PC-3 (cell line): ENCODE data around the gene C1orf210. TPM values are rescaled to one million over a fixed set of nuclear protein-coding genes. Genes with fewer than 3 reads are reported as not detected.
A peak's percentile ranks its signal among the peaks of the same experiment; 100 is the strongest.

Experiments
- ATAC-seq: fragments of 200-7000 bp; cut with Tn5 transposase; 2 replicates; pipeline ENCODE4 v1.9.1; 2020; ENCODE audit warnings: mild to moderate bottlenecking, moderate library complexity
- BruUV-seq: library from RNA; stranded (reverse); fragments of 400-500 nt; replicated peaks from 2 replicates; lab custom pipeline; 2021; lab: Mats Ljungman, UMichigan
- CTCF ChIA-PET: fragments of 300-600 bp; sonication (Branson Sonifier 250); formaldehyde crosslinking; loops from one replicate; lab custom pipeline; 2022; ENCODE audit warnings: antibody characterized with exemption; lab: Charles Lee
- POLR2A ChIA-PET: fragments of 300-600 bp; sonication (Branson Sonifier 250); formaldehyde crosslinking; loops from one replicate; lab custom pipeline; 2022; ENCODE audit warnings: antibody characterized with exemption; ENCODE audit not compliant: unreplicated experiment; lab: Charles Lee
- DNase-seq: peaks from one replicate; pipeline ENCODE4 v3.0.0-alpha.2; 2015
- H2AFZ ChIP-seq: fragments of 300-600 bp; sonication (generic); 2 replicates; pipeline ENCODE4 v1.6.0; 2016; ENCODE audit warnings: antibody characterized with exemption, low read length
- H3F3A ChIP-seq: fragments of 300-600 bp; sonication (generic); one replicate; pipeline ENCODE4 v1.6.0; 2017; ENCODE audit warnings: antibody characterized with exemption, low read length, control low read depth, mild to moderate bottlenecking; ENCODE audit not compliant: unreplicated experiment
- H3K27ac ChIP-seq: fragments of 300-600 bp; sonication (generic); 2 replicates; pipeline ENCODE4 v1.5.1; 2016; ENCODE audit warnings: mild to moderate bottlenecking, low read length
- H3K27me3 ChIP-seq: fragments of 300-600 bp; sonication (generic); 2 replicates; pipeline ENCODE4 v1.6.1; 2016; ENCODE audit warnings: low read length, mixed read lengths
- H3K36me3 ChIP-seq: fragments of 300-600 bp; sonication (generic); 2 replicates; pipeline ENCODE4 v1.6.1; 2016; ENCODE audit warnings: low read depth, mixed run types, low read length, mixed read lengths
- H3K4me1 ChIP-seq: fragments of 300-600 bp; sonication (generic); 2 replicates; pipeline ENCODE4 v1.5.1; 2016; ENCODE audit warnings: low read length; ENCODE audit not compliant: insufficient read depth
- H3K4me2 ChIP-seq: fragments of 300-600 bp; sonication (generic); 2 replicates; pipeline ENCODE4 v1.6.0; 2016; ENCODE audit warnings: low read length
- H3K4me3 ChIP-seq: fragments of 300-600 bp; sonication (generic); 2 replicates; pipeline ENCODE4 v1.5.1; 2016; ENCODE audit warnings: mild to moderate bottlenecking, low read length, mixed read lengths
- H3K79me2 ChIP-seq: fragments of 300-600 bp; sonication (generic); 2 replicates; pipeline ENCODE4 v1.6.1; 2017; ENCODE audit warnings: low read length, mixed read lengths
- H3K9ac ChIP-seq: fragments of 300-600 bp; sonication (generic); 2 replicates; pipeline ENCODE4 v1.6.0; 2016; ENCODE audit warnings: mild to moderate bottlenecking, low read length
- H3K9me2 ChIP-seq: fragments of 300-600 bp; sonication (generic); replicated peaks from 2 replicates; pipeline ENCODE4 v1.6.1; 2016; ENCODE audit warnings: mixed run types, low read length, mixed read lengths
- H3K9me3 ChIP-seq: fragments of 300-600 bp; sonication (generic); 2 replicates; pipeline ENCODE4 v1.6.1; 2016; ENCODE audit warnings: low read length, mixed read lengths
- H4K20me1 ChIP-seq: fragments of 300-600 bp; sonication (generic); 2 replicates; pipeline ENCODE4 v1.6.1; 2016; ENCODE audit warnings: low read length, mixed read lengths
- EZH2 ChIP-seq: fragments of 300-600 bp; sonication (generic); IDR thresholded peaks from one replicate; pipeline ENCODE4 v1.6.1; 2017; ENCODE audit warnings: antibody characterized with exemption, mild to moderate bottlenecking, low read length; ENCODE audit not compliant: unreplicated experiment
- EZH2phosphoT487 ChIP-seq: fragments of 300-600 bp; sonication (generic); IDR thresholded peaks from 2 replicates; pipeline ENCODE4 v1.6.1; 2018; ENCODE audit warnings: mild to moderate bottlenecking, antibody characterized with exemption, low read length, borderline replicate concordance
- intact Hi-C: fragments of 100-400 bp; cut with micrococcal nuclease; formaldehyde crosslinking; loops from 2 replicates; pipeline ENCODE4 v1.9.0; 2023
- total RNA-seq: library from RNA; depleted of rRNA; stranded (reverse); fragments of >200 nt; gene quantifications from 2 replicates; pipeline ENCODE4 v1.2.3, GENCODE V29; 2014
- TF ChIP-seq, protein P1 (sequence below): fragments of 300-600 bp; sonication (generic); conservative IDR thresholded peaks from 2 replicates; pipeline ENCODE4 v1.5.1; 2017; ENCODE audit warnings: antibody characterized with exemption, low read depth, mild to moderate bottlenecking, low read length

C1orf210 gene
- total RNA-seq, 1 experiment from 2014 or later, result 17.8 TPM

GRCh38 chr1:43299101-43299500 is 13.7 kb upstream of the C1orf210 start:
- ChIA-PET CTCF (no interaction called here), POLR2A (no interaction called here)
- ATAC-seq (no peak), DNase-seq (no peak)
- TF ChIP-seq EZH2, result no peak
- TF ChIP-seq, protein P1, sequence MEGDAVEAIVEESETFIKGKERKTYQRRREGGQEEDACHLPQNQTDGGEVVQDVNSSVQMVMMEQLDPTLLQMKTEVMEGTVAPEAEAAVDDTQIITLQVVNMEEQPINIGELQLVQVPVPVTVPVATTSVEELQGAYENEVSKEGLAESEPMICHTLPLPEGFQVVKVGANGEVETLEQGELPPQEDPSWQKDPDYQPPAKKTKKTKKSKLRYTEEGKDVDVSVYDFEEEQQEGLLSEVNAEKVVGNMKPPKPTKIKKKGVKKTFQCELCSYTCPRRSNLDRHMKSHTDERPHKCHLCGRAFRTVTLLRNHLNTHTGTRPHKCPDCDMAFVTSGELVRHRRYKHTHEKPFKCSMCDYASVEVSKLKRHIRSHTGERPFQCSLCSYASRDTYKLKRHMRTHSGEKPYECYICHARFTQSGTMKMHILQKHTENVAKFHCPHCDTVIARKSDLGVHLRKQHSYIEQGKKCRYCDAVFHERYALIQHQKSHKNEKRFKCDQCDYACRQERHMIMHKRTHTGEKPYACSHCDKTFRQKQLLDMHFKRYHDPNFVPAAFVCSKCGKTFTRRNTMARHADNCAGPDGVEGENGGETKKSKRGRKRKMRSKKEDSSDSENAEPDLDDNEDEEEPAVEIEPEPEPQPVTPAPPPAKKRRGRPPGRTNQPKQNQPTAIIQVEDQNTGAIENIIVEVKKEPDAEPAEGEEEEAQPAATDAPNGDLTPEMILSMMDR, result no peak
- TF ChIP-seq EZH2phosphoT487, result no peak
- no peak overlapping the region for H3K27ac ChIP-seq
- H3K9me2 ChIP-seq, result no peaks in the 10 kb centered on the region
- no TSS peak for BruUV-seq
- H3K79me2 ChIP-seq, result no peaks in the 10 kb centered on the region
- intact Hi-C loops, result no loop called here
- no peak overlapping the region for H3K9ac ChIP-seq
- no peaks in the 10 kb centered on the region for H4K20me1 ChIP-seq
- no peaks in the 10 kb centered on the region for H3K9me3 ChIP-seq
- H3K36me3 ChIP-seq, result no peaks in the 10 kb centered on the region
- no peak overlapping the region for H3K4me3 ChIP-seq
- H3K4me2 ChIP-seq, result no peak overlapping the region
- no peaks in the 10 kb centered on the region for H3K27me3 ChIP-seq
- H3F3A ChIP-seq, result no peaks in the 10 kb centered on the region
- no peak overlapping the region for H2AFZ ChIP-seq
- H3K4me1 ChIP-seq, result peaks cover 13% of the 10 kb centered on the region

- ChIA-PET POLR2A (no interaction called here), CTCF (no interaction called here)
Observed at GRCh38 chr1:43298055-43298454, 12.7 kb upstream of the C1orf210 start.

DNA sequence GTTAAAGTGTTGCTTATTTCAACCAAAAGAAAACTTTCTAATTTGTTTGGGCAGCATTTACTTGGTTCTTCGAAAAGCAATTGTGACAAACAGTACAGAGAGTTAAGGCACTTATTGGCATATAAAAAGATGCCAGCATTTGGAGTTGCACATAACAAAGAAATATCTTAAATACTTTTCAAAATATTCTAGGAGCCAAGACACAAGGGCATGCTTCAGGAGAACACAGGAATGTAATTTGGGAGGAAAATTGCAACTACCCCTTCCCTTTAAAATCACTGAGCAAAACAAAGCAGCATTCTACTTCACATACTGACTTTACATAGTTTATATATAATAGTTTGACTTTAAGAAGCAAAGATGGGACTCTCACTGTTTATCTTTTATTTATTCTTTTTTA is 10.8 kb upstream of the C1orf210 start:
- CTCF ChIA-PET, result no interaction called here
- H3K9ac ChIP-seq, result no peak overlapping the region
- no peak overlapping the region for H3K4me2 ChIP-seq
- H3F3A ChIP-seq, result no peaks in the 10 kb centered on the region
- no peak overlapping the region for H3K27ac ChIP-seq
- H3K36me3 ChIP-seq, result no peaks in the 10 kb centered on the region
- H4K20me1 ChIP-seq, result no peaks in the 10 kb centered on the region
- peaks cover 19% of the 10 kb centered on the region for H3K4me1 ChIP-seq
- H3K4me3 ChIP-seq, result no peak overlapping the region
- H3K9me2 ChIP-seq, result no peaks in the 10 kb centered on the region
- TF ChIP-seq, protein P1, result no peak
- TF ChIP-seq EZH2, result no peak
- no peak for TF ChIP-seq EZH2phosphoT487
- POLR2A ChIA-PET, result no interaction called here
- H2AFZ ChIP-seq, result 0 out of 2 replicates have a peak overlapping the region, but pooled peaks have one; percentile 26
- ATAC-seq (no peak), DNase-seq (no peak)
- H3K79me2 ChIP-seq, result no peaks in the 10 kb centered on the region
- intact Hi-C loops, result no loop called here
- H3K27me3 ChIP-seq, result no peaks in the 10 kb centered on the region
- no peaks in the 10 kb centered on the region for H3K9me3 ChIP-seq
- BruUV-seq, result no TSS peak

More at GRCh38 chr1:43298055-43298454, 12.7 kb upstream of the C1orf210 start:
- DNase-seq (no peak), ATAC-seq (no peak)
- no peaks in the 10 kb centered on the region for H3K79me2 ChIP-seq
- intact Hi-C loops, result no loop called here
- H2AFZ ChIP-seq, result no peak overlapping the region
- H3K36me3 ChIP-seq, result no peaks in the 10 kb centered on the region
- no peak overlapping the region for H3K9ac ChIP-seq
- H4K20me1 ChIP-seq, result no peaks in the 10 kb centered on the region
- H3K4me3 ChIP-seq, result no peak overlapping the region
- TF ChIP-seq EZH2phosphoT487, result no peak
- TF ChIP-seq, protein P1, result no peak
- no peak for TF ChIP-seq EZH2
- H3K4me1 ChIP-seq, result peaks cover 19% of the 10 kb centered on the region
- no peak overlapping the region for H3K27ac ChIP-seq
- H3K27me3 ChIP-seq, result no peaks in the 10 kb centered on the region
- H3K4me2 ChIP-seq, result no peak overlapping the region
- no peaks in the 10 kb centered on the region for H3K9me3 ChIP-seq
- H3F3A ChIP-seq, result no peaks in the 10 kb centered on the region
- H3K9me2 ChIP-seq, result no peaks in the 10 kb centered on the region
- BruUV-seq, result no TSS peak
